Measurements from ENCODE around the gene KAT8.

Gene KAT8

GRCh38 chr16:31129568-31130335, 12.3 kb downstream of the KAT8 start:
- H3K4me2 ChIP-seq (ENCODE audit: low read length), result peak overlapping the region; percentile 50
- no peaks in the 10 kb centered on the region for H3K9me3 ChIP-seq (replicated peaks; ENCODE audit: low read length)
- H3K4me1 ChIP-seq (ENCODE audit: control insufficient read depth, insufficient read depth, low read length), result peaks cover 18% of the 10 kb centered on the region
- H3K4me3 ChIP-seq (ENCODE audit: low read length), result peak overlapping the region; percentile 18
- peak overlapping the region; percentile 51 for H3K9ac ChIP-seq (ENCODE audit: low read depth, low read length)
- peaks cover 10% of the 10 kb centered on the region for H3K36me3 ChIP-seq (ENCODE audit: insufficient read depth, low read length)
- no peaks in the 10 kb centered on the region for H3K27me3 ChIP-seq (ENCODE audit: control insufficient read depth, insufficient read depth, low read length)

- Histone ChIP-seq H3K9me3 (replicated peaks; ENCODE audit: low read length) (no peaks in the 10 kb centered on the region), H3K4me2 (ENCODE audit: low read length) (no peak overlapping the region), H3K36me3 (ENCODE audit: insufficient read depth, low read length) (peaks cover 10% of the 10 kb centered on the region), H3K9ac (ENCODE audit: low read depth, low read length) (no peak overlapping the region), H3K4me1 (ENCODE audit: control insufficient read depth, insufficient read depth, low read length) (peaks cover 18% of the 10 kb centered on the region), H3K27me3 (ENCODE audit: control insufficient read depth, insufficient read depth, low read length) (no peaks in the 10 kb centered on the region), H3K4me3 (ENCODE audit: low read length) (no peak overlapping the region)
Measured at GRCh38 chr16:31130336-31130891, 12.9 kb downstream of the KAT8 start.

- Histone ChIP-seq H3K4me1 (ENCODE audit: control insufficient read depth, insufficient read depth, low read length) (peaks cover 18% of the 10 kb centered on the region), H3K4me2 (ENCODE audit: low read length) (no peak overlapping the region), H3K9ac (ENCODE audit: low read depth, low read length) (no peak overlapping the region), H3K27me3 (ENCODE audit: control insufficient read depth, insufficient read depth, low read length) (no peaks in the 10 kb centered on the region), H3K36me3 (ENCODE audit: insufficient read depth, low read length) (peaks cover 10% of the 10 kb centered on the region), H3K9me3 (replicated peaks; ENCODE audit: low read length) (no peaks in the 10 kb centered on the region), H3K4me3 (ENCODE audit: low read length) (no peak overlapping the region)
Measured at GRCh38 chr16:31130899-31131298, 13.4 kb downstream of the KAT8 start.

DNA sequence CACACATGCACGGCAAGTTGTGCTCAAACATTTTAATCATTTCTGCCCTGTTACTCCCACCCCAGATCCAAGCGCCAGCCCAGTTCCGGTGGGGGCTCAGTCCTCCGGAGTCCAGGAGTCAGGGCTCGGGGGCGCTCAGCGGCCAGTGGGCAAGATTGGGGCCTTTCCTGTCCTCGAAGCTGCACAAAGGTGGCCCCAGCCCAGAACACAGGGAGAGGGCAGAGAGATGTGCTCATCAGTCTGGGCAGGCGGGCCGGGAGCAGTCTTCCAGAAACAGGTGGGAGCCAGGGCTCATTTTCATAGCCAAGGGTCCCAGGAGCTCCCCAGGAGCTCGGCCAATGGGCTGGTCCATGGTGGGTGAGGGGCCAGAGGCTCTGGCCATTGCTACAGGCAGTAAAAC, 14.0 kb downstream of the KAT8 start:
- Histone ChIP-seq H3K4me2 (ENCODE audit: low read length) (no peak overlapping the region), H3K9ac (ENCODE audit: low read depth, low read length) (no peak overlapping the region), H3K4me3 (ENCODE audit: low read length) (no peak overlapping the region), H3K27me3 (ENCODE audit: control insufficient read depth, insufficient read depth, low read length) (no peaks in the 10 kb centered on the region), H3K4me1 (ENCODE audit: control insufficient read depth, insufficient read depth, low read length) (peaks cover 18% of the 10 kb centered on the region), H3K9me3 (replicated peaks; ENCODE audit: low read length) (no peaks in the 10 kb centered on the region), H3K36me3 (ENCODE audit: insufficient read depth, low read length) (peaks cover 10% of the 10 kb centered on the region)

- no peaks in the 10 kb centered on the region for H3K27me3 ChIP-seq (ENCODE audit: control insufficient read depth, insufficient read depth, low read length)
- H3K4me2 ChIP-seq (ENCODE audit: low read length), result no peak overlapping the region
- H3K9me3 ChIP-seq (replicated peaks; ENCODE audit: low read length), result no peaks in the 10 kb centered on the region
- H3K9ac ChIP-seq (ENCODE audit: low read depth, low read length), result no peak overlapping the region
- peaks cover 10% of the 10 kb centered on the region for H3K36me3 ChIP-seq (ENCODE audit: insufficient read depth, low read length)
- H3K4me3 ChIP-seq (ENCODE audit: low read length), result no peak overlapping the region
- peaks cover 18% of the 10 kb centered on the region for H3K4me1 ChIP-seq (ENCODE audit: control insufficient read depth, insufficient read depth, low read length)
Measured at GRCh38 chr16:31131841-31132271, 14.4 kb downstream of the KAT8 start.

GRCh38 chr16:31132303-31132979, 15.0 kb downstream of the KAT8 start:
- no peak overlapping the region for H3K9ac ChIP-seq (ENCODE audit: low read depth, low read length)
- peaks cover 18% of the 10 kb centered on the region for H3K4me1 ChIP-seq (ENCODE audit: control insufficient read depth, insufficient read depth, low read length)
- no peak overlapping the region for H3K4me2 ChIP-seq (ENCODE audit: low read length)
- no peaks in the 10 kb centered on the region for H3K9me3 ChIP-seq (replicated peaks; ENCODE audit: low read length)
- no peak overlapping the region for H3K4me3 ChIP-seq (ENCODE audit: low read length)
- H3K36me3 ChIP-seq (ENCODE audit: insufficient read depth, low read length), result peaks cover 10% of the 10 kb centered on the region
- no peaks in the 10 kb centered on the region for H3K27me3 ChIP-seq (ENCODE audit: control insufficient read depth, insufficient read depth, low read length)

DNA sequence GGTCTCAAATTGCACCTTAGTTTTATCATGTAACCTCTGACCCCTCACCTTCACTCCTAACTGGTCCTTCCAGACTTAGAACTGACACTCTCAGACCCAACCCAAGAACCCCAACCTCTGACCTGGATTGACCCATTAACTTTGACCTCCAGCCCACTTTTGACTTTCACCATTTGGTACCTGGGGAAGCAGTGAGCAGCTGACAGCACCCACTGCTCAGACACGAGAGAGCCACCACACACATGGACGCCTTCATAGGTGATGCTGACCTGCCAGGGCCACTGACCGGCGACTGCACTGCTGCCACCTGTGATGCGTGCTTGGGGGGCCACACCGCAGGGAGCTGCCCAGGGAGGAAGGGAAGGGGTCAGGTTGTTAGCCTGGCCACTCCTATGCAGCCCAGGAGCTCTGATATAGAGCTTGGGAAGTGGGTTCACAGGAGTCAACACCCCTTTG, 15.6 kb downstream of the KAT8 start:
- Histone ChIP-seq H3K9ac (ENCODE audit: low read depth, low read length) (no peak overlapping the region), H3K9me3 (replicated peaks; ENCODE audit: low read length) (no peaks in the 10 kb centered on the region), H3K4me3 (ENCODE audit: low read length) (no peak overlapping the region), H3K4me1 (ENCODE audit: control insufficient read depth, insufficient read depth, low read length) (peaks cover 18% of the 10 kb centered on the region), H3K36me3 (ENCODE audit: insufficient read depth, low read length) (peaks cover 6% of the 10 kb centered on the region), H3K4me2 (ENCODE audit: low read length) (no peak overlapping the region), H3K27me3 (ENCODE audit: control insufficient read depth, insufficient read depth, low read length) (no peaks in the 10 kb centered on the region)

DNA sequence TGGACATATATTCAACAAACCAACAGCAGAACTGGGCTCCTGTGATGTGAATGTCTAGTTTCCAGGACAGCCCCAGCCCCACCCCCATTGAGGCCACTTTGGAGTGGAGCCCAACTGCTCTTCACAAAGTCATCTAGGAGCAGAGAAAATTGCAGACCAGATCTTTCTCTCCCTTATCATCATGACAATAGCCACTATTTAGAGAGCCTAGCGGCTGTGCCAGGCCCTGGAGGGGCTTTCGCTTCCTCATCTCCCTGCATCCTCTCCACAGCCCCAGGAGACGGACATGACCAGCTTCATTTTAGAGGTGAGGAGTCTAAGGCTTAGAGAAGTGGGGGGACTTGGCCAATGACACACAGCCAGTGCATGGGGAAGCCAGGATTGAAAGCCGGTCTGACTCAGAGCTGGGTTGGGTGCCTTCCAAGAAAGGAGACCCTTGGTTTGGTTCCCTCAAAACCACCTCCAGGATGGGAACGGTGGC, 16.7 kb downstream of the KAT8 start:
- H3K27me3 ChIP-seq (ENCODE audit: control insufficient read depth, insufficient read depth, low read length), result no peaks in the 10 kb centered on the region
- H3K9ac ChIP-seq (ENCODE audit: low read depth, low read length), result no peak overlapping the region
- peaks cover 6% of the 10 kb centered on the region for H3K36me3 ChIP-seq (ENCODE audit: insufficient read depth, low read length)
- no peak overlapping the region for H3K4me3 ChIP-seq (ENCODE audit: low read length)
- H3K9me3 ChIP-seq (replicated peaks; ENCODE audit: low read length), result no peaks in the 10 kb centered on the region
- H3K4me2 ChIP-seq (ENCODE audit: low read length), result no peak overlapping the region
- H3K4me1 ChIP-seq (ENCODE audit: control insufficient read depth, insufficient read depth, low read length), result peaks cover 25% of the 10 kb centered on the region

- Histone ChIP-seq H3K9ac (ENCODE audit: low read depth, low read length) (no peak overlapping the region), H3K4me3 (ENCODE audit: low read length) (no peak overlapping the region)
Measured at GRCh38 chr16:31134625-31135534, 17.4 kb downstream of the KAT8 start.

DNA sequence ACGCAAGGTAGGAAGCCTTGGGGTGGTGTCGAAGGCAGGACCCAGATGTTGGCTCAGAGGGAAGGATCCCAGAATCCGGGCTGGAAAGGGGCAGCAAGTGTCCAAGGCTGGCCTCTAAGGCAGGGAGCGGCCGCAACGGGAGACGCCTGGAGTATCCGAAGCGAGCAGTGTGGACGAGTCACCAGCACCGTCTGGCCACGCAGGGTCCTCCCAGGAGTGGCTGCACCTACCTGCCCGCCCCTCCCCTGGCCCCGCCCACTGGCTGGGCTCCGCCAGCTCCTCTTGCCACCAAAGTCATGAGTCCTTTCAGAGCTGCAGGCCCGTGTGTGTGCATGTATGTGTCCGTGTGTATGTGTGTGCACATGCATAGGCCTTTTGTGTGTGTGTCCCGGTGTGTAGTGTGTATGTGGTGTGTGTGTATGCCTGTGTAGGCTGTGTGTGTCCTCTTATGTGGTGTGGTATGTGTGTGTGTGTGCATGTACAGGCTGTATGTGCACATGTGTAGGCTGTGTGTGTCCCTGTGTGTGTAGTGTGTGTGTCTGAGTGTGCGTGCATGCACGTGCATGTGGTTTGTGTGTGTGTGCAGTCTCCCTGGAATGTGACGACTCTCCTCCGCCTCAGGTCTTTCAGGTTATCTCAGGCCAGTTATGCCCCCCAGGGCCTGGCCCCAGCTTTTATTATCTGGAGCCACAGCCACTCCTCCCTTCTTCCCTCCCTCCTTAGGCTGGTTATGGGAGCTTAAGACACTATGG, 18.2 kb downstream of the KAT8 start, which contains the start of gene PRSS8:
Gene PRSS8, minus strand, starts transcription at position 193 of the 752 bp plus-strand sequence. CDS start 229 bp downstream, outside the sequence.
- Histone ChIP-seq H3K4me3 (ENCODE audit: low read length) (no peak within 1 kb of the TSS), H3K4me2 (ENCODE audit: low read length) (no peak within 1 kb of the TSS), H3K36me3 (ENCODE audit: insufficient read depth, low read length) (peaks cover 6% of the 10 kb centered on the region), H3K9ac (ENCODE audit: low read depth, low read length) (no peak within 1 kb of the TSS), H3K4me1 (ENCODE audit: control insufficient read depth, insufficient read depth, low read length) (peaks cover 16% of the 10 kb centered on the region), H3K9me3 (replicated peaks; ENCODE audit: low read length) (no peaks in the 10 kb centered on the region), H3K27me3 (ENCODE audit: control insufficient read depth, insufficient read depth, low read length) (no peaks in the 10 kb centered on the region)

More at GRCh38 chr16:31134625-31135534, 17.4 kb downstream of the KAT8 start:
- no peaks in the 10 kb centered on the region for H3K27me3 ChIP-seq (ENCODE audit: control insufficient read depth, insufficient read depth, low read length)
- H3K36me3 ChIP-seq (ENCODE audit: insufficient read depth, low read length), result peaks cover 6% of the 10 kb centered on the region
- no peak overlapping the region for H3K4me2 ChIP-seq (ENCODE audit: low read length)
- H3K4me1 ChIP-seq (ENCODE audit: control insufficient read depth, insufficient read depth, low read length), result peaks cover 20% of the 10 kb centered on the region
- H3K9me3 ChIP-seq (replicated peaks; ENCODE audit: low read length), result no peaks in the 10 kb centered on the region
